GM12892 (cell line): ENCODE data around the gene SERPINA10.

ENCODE experiments used
- POLR2A ChIP-seq: IDR thresholded peaks from 2 replicates; pipeline ENCODE4 v1.6.1; 2011; ENCODE audit warnings: low read depth, low read length, control low read depth
- POLR2AphosphoS5 ChIP-seq: IDR thresholded peaks from 2 replicates; pipeline ENCODE4 v1.6.1; 2011; ENCODE audit warnings: low read depth, low read length, control low read depth

DNA sequence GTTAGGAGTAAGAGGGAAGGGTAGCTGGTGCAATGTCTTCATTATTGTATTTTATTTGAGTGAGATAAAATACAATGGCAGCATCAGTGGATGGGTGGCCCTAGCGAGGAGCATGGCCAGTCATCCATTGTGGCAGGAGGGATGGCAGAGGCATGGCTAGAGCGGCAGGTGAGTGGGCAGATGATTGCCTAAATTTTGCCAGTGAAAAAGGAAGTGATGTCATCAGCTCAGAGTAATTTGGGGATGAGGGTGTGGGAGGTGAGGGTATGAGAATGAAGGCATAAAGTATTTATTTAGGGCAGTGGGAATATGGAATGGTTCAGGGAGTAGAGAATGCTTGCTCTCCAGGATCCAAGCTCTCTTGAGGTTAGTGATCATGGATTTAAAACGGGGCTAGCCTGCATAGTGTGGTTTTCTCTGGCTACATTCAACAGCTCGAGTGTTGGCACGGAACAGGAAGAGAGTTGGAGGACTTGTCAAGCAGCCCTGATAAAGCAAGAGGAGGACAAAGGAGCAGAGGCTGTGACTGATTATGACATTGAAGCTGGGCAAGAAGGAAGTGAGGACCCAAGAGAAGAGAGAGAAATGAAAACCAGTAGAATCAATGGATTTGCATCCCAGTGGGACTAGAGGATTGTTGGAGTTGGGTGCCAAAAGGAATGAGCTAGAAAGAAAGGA, 48.7 kb upstream of the SERPINA10 start:
- no peak for TF ChIP-seq POLR2AphosphoS5
- TF ChIP-seq POLR2A, result no peak
